GM19193 (cell line): ENCODE measurements around the gene VAV2.

Experiments used
- POLR2A ChIP-seq: IDR thresholded peaks from 4 replicates; pipeline ENCODE4 v1.6.1; 2011; ENCODE audit not compliant: insufficient read depth, insufficient read length; ENCODE audit errors: extremely low read depth

VAV2 gene

GRCh38 chr9:133994353-133995011 is 2.4 kb upstream of the VAV2 start:
- no peak for TF ChIP-seq POLR2A

GRCh38 chr9:133993635-133994253 is 1.6 kb upstream of the VAV2 start:
- TF ChIP-seq POLR2A: no peak

GRCh38 chr9:133992780-133993634 is 883 bp upstream of the VAV2 start:
- peak; percentile 48 for TF ChIP-seq POLR2A

GRCh38 chr9:133991214-133991921 is 756 bp downstream of the VAV2 start:
- no peak for TF ChIP-seq POLR2A

GRCh38 chr9:133990366-133991213 is 1.5 kb downstream of the VAV2 start:
- no peak for TF ChIP-seq POLR2A

- no peak for TF ChIP-seq POLR2A
Measured at GRCh38 chr9:133989625-133990365, 2.3 kb downstream of the VAV2 start.

- no peak for TF ChIP-seq POLR2A
Measured at GRCh38 chr9:133987946-133988665, 4.0 kb downstream of the VAV2 start.

- no peak for TF ChIP-seq POLR2A
Measured at GRCh38 chr9:133987446-133987788, 4.7 kb downstream of the VAV2 start.

GRCh38 chr9:133986774-133987445 is 5.2 kb downstream of the VAV2 start:
- TF ChIP-seq POLR2A: no peak

- TF ChIP-seq POLR2A: no peak
Measured at GRCh38 chr9:133986061-133986460, 6.1 kb downstream of the VAV2 start.

- TF ChIP-seq POLR2A: no peak
Measured at GRCh38 chr9:133982971-133983720, 9.0 kb downstream of the VAV2 start.
